ENCODE results near the gene CXCL11. TPM values are rescaled to one million over a fixed set of nuclear protein-coding genes. Genes with fewer than 3 reads are reported as not detected.
A peak's percentile ranks its signal among the peaks of the same experiment; 100 is the strongest.

The CXCL11 gene
- total RNA-seq (2022) (6.0 and 38.4 TPM in 2 replicates), Bru-seq, nascent RNA (percentile 55 among the genes with signal in this experiment), BruChase-seq, experiment 1, labeled RNA remaining after a 6-hour chase (percentile 69 among the genes with signal in this experiment), BruChase-seq, experiment 2, labeled RNA remaining after a 2-hour chase (percentile 43 among the genes with signal in this experiment)
- long read RNA-seq, transcript CXCL11-201 (4 exons, 1,606 nt), result major isoform, 78 of 85 reads
- long read RNA-seq, partial matches to known transcripts, result 4 of 85 reads
- long read RNA-seq, other reads (novel, unspliced or antisense), result 3 of 85 reads

- CTCF ChIA-PET, result no interaction called here
- no peak for DNase-seq
- no peaks in the 10 kb centered on the region for H3K4me1 Mint-ChIP-seq (ENCODE audit: low read depth, unreplicated experiment)
- no peak for TF ChIP-seq CTCF (IDR thresholded peaks at IDR 0.05; ENCODE audit: unreplicated experiment)
- no peaks in the 10 kb centered on the region for H3K27me3 Mint-ChIP-seq (ENCODE audit: unreplicated experiment)
- no peak within 1 kb of the TSS for H3K4me3 Mint-ChIP-seq (ENCODE audit: low read depth, unreplicated experiment)
- no peak within 1 kb of the TSS for H3K27ac Mint-ChIP-seq (ENCODE audit: unreplicated experiment)
- intact Hi-C loops (cut with micrococcal nuclease; ENCODE audit: unreplicated experiment), result no loop called here
- no peaks in the 10 kb centered on the region for H3K36me3 Mint-ChIP-seq (ENCODE audit: insufficient read depth, unreplicated experiment)
- no peaks in the 10 kb centered on the region for H3K9me3 Mint-ChIP-seq (ENCODE audit: low read depth, unreplicated experiment)
- BruUV-seq (replicated peaks), result no TSS peak
Measured at GRCh38 chr4:76035799-76036380, at the start of gene CXCL11. CXCL11 (minus strand) TSS chr4:76036070; CDS start chr4:76035987, 83 bp downstream.

- Mint-ChIP-seq H3K36me3 (ENCODE audit: insufficient read depth, unreplicated experiment) (no peaks in the 10 kb centered on the region), H3K9me3 (ENCODE audit: low read depth, unreplicated experiment) (no peaks in the 10 kb centered on the region), H3K4me3 (ENCODE audit: low read depth, unreplicated experiment) (no peak overlapping the region), H3K4me1 (ENCODE audit: low read depth, unreplicated experiment) (no peaks in the 10 kb centered on the region), H3K27me3 (ENCODE audit: unreplicated experiment) (no peaks in the 10 kb centered on the region), H3K27ac (ENCODE audit: unreplicated experiment) (no peak overlapping the region)
- no peak for TF ChIP-seq CTCF (IDR thresholded peaks at IDR 0.05; ENCODE audit: unreplicated experiment)
- BruUV-seq (replicated peaks), result no TSS peak
- no peak for DNase-seq
- CTCF ChIA-PET, result interaction anchor here (0.5 kb wide), 1 partner anchor 167 kb away, joined by 4 read pairs; no protein-coding TSS in a partner anchor
- intact Hi-C loops (cut with micrococcal nuclease; ENCODE audit: unreplicated experiment), result no loop called here
Measured at GRCh38 chr4:76084542-76084941, 48.7 kb upstream of the CXCL11 start.

DNA sequence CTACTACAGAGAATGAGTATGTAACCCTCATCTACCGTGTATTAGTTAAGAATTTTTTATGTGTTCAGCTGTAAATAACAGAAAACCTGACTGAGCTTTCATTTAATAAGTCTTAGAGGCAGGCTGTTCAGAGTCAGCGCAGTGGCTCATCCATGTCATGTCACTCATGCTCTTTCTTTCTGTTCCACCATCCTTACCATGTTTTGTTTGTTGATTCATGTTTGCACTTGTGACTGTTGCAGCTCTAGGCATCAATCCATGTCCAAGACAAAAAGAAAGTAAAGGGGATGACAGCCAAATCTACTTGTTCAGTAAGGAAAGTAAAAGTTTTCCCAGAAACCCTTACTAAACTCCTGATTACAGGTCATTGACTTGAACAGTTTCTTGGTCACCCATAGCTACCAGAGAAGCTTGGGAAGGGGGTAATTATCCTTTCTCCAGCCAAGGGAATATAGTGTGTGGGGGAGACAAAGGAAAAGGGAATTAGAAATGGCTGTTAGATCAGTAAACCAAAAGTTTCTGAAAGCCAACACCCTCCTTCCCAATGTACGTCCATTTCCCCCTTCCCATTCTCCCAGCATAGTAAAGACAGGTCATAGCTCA, 47.6 kb upstream of the CXCL11 start:
- Mint-ChIP-seq H3K27ac (ENCODE audit: unreplicated experiment) (no peak overlapping the region), H3K4me1 (ENCODE audit: low read depth, unreplicated experiment) (no peaks in the 10 kb centered on the region), H3K4me3 (ENCODE audit: low read depth, unreplicated experiment) (no peak overlapping the region), H3K36me3 (ENCODE audit: insufficient read depth, unreplicated experiment) (no peaks in the 10 kb centered on the region), H3K27me3 (ENCODE audit: unreplicated experiment) (no peaks in the 10 kb centered on the region), H3K9me3 (ENCODE audit: low read depth, unreplicated experiment) (no peaks in the 10 kb centered on the region)
- CTCF ChIA-PET, result no interaction called here
- TF ChIP-seq CTCF (IDR thresholded peaks at IDR 0.05; ENCODE audit: unreplicated experiment), result no peak
- BruUV-seq (replicated peaks), result no TSS peak
- intact Hi-C loops (cut with micrococcal nuclease; ENCODE audit: unreplicated experiment), result no loop called here
- DNase-seq, result no peak

DNA sequence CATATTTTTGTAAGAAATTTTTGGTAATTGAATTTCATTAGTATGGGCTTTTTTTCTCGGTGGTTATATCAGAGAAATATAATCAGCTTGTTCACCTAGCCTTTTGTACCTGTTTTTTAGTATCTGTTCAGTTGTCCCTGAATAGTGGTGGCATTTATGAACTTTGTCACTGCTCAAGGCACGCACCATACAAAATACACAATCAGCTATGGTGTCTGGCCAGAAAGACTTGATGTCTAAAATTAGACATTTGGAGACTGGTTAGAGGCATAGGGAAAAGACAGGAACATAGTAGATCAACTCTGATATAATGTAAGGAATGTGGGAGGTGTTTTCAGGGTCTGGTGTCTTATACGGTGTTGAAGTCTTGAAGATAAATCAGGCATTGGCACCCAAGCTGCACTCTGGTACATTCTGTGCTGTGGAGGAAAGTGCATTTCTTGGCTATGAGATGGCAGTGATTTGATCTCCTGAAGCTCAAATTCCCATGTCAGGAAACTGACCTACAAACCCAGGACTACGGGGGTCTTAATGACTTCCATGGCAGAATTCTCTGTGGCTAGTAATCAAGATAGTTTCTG, 42.3 kb upstream of the CXCL11 start:
- BruUV-seq (replicated peaks), result no TSS peak
- Mint-ChIP-seq H3K27ac (ENCODE audit: unreplicated experiment) (no peak overlapping the region), H3K27me3 (ENCODE audit: unreplicated experiment) (no peaks in the 10 kb centered on the region), H3K4me3 (ENCODE audit: low read depth, unreplicated experiment) (no peak overlapping the region), H3K36me3 (ENCODE audit: insufficient read depth, unreplicated experiment) (no peaks in the 10 kb centered on the region), H3K9me3 (ENCODE audit: low read depth, unreplicated experiment) (no peaks in the 10 kb centered on the region), H3K4me1 (ENCODE audit: low read depth, unreplicated experiment) (no peaks in the 10 kb centered on the region)
- CTCF ChIA-PET, result no interaction called here
- no peak for TF ChIP-seq CTCF (IDR thresholded peaks at IDR 0.05; ENCODE audit: unreplicated experiment)
- DNase-seq, result no peak
- intact Hi-C loops (cut with micrococcal nuclease; ENCODE audit: unreplicated experiment), result no loop called here

Measured in Calu3 (cell line).